Mucosa of rectum (tissue), 2 donors: Measurements from ENCODE around the gene PHF21A.
"Not testable (repeated sequence)": the region's sequence is repeated elsewhere in the genome, so short reads cannot be mapped to it uniquely, and the experiment has no call there.

Experiments
- H3K27ac ChIP-seq, 2 donors: one replicate each; pipeline ENCODE4 v1.7.0; 2013; ENCODE audit warnings: inconsistent platforms in 2 of 2, low read depth in 2 of 2, low read length in 2 of 2
- H3K27me3 ChIP-seq, 2 donors: one replicate each; pipeline ENCODE4 v1.7.0; 2013; ENCODE audit warnings: low read length in 2 of 2; ENCODE audit not compliant: control insufficient read depth in 2 of 2, insufficient read depth in 2 of 2
- H3K36me3 ChIP-seq, 2 donors: one replicate each; pipeline ENCODE4 v1.7.0; 2013; ENCODE audit warnings: low read length in 2 of 2; ENCODE audit not compliant: control insufficient read depth in 2 of 2, insufficient read depth in 2 of 2
- H3K4me1 ChIP-seq, 2 donors: one replicate each; pipeline ENCODE4 v1.7.0; 2013; ENCODE audit warnings: low read length in 2 of 2, mild to moderate bottlenecking in 1 of 2; ENCODE audit not compliant: control insufficient read depth in 2 of 2, insufficient read depth in 2 of 2
- H3K4me3 ChIP-seq, 2 donors: one replicate each; pipeline ENCODE4 v1.7.0; 2013; ENCODE audit warnings: low read length in 2 of 2
- H3K9ac ChIP-seq, 2 donors: one replicate each; pipeline ENCODE4 v1.7.0; 2013; ENCODE audit warnings: low read length in 2 of 2, low read depth in 1 of 2, mild to moderate bottlenecking in 1 of 2
- H3K9me3 ChIP-seq, 2 donors: one replicate each; pipeline ENCODE4 v1.7.0; 2013; ENCODE audit warnings: low read length in 2 of 2; ENCODE audit not compliant: control insufficient read depth in 2 of 2
- donor health status: healthy.
- donor health status: Normal muscosa, but diverticular disease.

The PHF21A gene

DNA sequence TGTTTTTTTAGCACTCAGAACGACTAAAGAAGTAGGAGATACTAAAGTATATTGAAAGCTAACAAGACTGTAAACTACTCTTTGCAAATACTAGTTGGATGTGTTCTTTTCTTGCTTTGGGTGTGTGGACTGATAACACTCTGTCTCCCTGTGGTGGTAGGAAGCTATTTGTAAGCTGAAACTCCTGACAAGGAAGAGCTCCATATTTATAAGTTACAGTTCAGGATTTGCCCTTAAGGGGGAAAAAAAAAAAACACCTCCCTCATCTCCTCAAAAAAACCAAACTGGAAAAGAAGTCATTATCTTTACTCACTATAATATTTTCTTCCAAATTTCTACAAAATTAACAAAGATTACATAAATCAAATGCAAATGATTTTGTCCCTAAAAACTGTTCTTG, 103.9 kb downstream of the PHF21A start:
- Histone ChIP-seq H3K4me1 (no peaks in the 10 kb centered on the region), H3K9me3 (no peaks in the 10 kb centered on the region), H3K9ac (no peak overlapping the region), H3K27me3 (no peaks in the 10 kb centered on the region), H3K36me3 (no peaks in the 10 kb centered on the region), H3K27ac (no peak overlapping the region), H3K4me3 (no peak overlapping the region)

DNA sequence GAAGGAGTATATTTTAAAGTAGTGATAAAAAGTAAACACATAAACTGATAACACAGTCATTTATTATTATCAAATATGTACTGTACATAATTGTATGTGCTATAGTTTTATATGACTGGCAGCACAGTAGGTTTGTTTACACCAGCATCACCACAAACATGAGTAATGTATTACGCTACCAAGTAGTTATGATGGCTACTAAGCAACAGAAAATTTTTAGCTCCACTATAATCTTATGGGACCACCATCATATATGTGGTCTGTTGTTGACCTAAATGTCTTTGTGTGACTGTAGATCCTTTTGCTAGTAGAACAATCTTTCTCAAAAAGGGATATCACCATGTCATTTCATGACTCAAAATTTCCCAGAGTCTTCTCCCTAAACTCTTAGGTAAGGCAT, 105.3 kb downstream of the PHF21A start:
- Histone ChIP-seq H3K36me3 (no peaks in the 10 kb centered on the region), H3K9ac (no peak overlapping the region), H3K9me3 (no peaks in the 10 kb centered on the region), H3K27me3 (no peaks in the 10 kb centered on the region), H3K4me1 (no peaks in the 10 kb centered on the region), H3K27ac (no peak overlapping the region), H3K4me3 (no peak overlapping the region)

DNA sequence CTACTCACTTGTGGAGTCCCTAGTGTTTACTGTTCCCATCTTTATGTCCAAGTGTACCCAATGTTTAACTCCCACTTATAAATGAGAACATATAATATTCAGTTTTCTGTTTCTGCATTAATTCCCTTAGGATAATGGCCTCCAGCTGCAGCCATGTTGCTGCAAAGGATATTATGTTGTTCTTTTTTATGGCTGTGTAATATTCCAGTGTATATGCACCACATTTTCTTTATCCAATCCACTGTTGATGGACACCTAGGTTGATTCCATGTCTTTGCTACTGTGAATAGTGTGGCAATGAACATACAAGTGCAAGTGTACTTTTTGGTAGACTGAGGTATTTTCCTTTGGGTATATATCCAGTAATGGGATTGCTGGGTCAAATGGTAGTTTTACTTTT, 107.1 kb downstream of the PHF21A start:
- not testable (repeated sequence) for H3K4me3 ChIP-seq, H3K27me3 ChIP-seq, H3K9me3 ChIP-seq, H3K4me1 ChIP-seq, H3K27ac ChIP-seq, H3K36me3 ChIP-seq, H3K9ac ChIP-seq

DNA sequence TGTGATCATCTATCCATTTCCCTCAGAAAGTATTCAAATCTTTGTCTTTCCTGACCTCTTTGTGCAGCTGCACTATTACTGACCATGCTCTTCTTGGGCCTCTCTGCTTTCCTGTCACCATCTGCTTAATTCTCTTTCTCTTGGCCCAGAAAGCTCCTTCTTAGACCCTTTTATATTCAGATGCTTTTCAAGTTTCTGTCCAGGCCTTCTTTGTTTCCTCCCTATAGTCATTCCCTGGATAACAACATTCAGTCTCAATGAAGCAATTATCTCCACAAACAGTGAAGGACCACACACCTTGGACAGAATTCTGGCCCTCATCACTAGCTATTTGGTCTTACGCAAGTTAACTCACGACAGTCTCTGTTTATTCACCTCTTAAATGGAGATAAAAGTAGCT, 109.1 kb downstream of the PHF21A start:
- no peak overlapping the region for H3K9ac ChIP-seq
- H3K9me3 ChIP-seq, result no peaks in the 10 kb centered on the region
- no peaks in the 10 kb centered on the region for H3K4me1 ChIP-seq
- H3K27me3 ChIP-seq, result no peaks in the 10 kb centered on the region
- H3K27ac ChIP-seq, result no peak overlapping the region
- no peaks in the 10 kb centered on the region for H3K36me3 ChIP-seq
- H3K4me3 ChIP-seq, result no peak overlapping the region

DNA sequence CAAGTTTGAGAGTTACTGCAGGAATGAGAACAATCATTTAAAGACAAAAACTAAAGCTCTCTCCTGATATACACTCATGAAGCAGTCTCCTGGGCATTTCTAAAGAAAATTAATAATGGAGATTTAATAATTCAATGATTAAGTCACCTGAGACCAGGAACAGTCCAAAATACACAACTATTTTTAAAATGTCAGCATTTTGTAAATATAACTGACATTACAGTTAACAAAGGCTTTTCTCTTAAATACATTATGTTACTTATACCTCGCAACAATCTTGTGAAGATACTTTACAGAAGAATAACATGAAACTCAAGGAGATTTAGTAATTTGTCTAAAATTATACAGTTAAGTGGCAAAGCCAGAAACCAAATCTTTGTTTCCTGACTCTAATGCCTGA, 111.2 kb downstream of the PHF21A start:
- H3K4me1 ChIP-seq, result no peaks in the 10 kb centered on the region
- no peak overlapping the region for H3K9ac ChIP-seq
- H3K9me3 ChIP-seq, result no peaks in the 10 kb centered on the region
- H3K27me3 ChIP-seq, result no peaks in the 10 kb centered on the region
- no peak overlapping the region for H3K27ac ChIP-seq
- H3K36me3 ChIP-seq, result no peaks in the 10 kb centered on the region
- no peak overlapping the region for H3K4me3 ChIP-seq

DNA sequence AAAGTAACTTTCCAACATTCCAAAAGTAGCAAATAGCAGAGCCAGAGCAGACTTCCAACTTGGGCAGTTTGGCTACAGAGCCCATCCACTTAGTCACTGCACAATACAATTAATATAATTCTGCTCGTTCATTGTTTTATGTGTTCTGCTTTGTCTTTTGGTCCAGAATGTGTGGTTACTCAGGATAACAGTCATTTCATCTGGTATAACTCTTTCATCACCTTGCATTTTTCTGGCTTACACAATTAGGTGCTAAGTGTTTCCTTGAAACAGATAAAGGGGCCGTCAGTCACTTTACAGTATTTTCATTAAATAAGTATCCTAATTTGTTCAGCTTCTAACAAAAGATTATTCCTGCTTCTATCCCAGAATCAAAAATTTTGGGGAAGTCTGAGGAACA, 111.6 kb downstream of the PHF21A start:
- Histone ChIP-seq H3K27ac (no peak overlapping the region), H3K9me3 (no peaks in the 10 kb centered on the region), H3K36me3 (no peaks in the 10 kb centered on the region), H3K4me3 (no peak overlapping the region), H3K9ac (no peak overlapping the region), H3K4me1 (no peaks in the 10 kb centered on the region), H3K27me3 (no peaks in the 10 kb centered on the region)

DNA sequence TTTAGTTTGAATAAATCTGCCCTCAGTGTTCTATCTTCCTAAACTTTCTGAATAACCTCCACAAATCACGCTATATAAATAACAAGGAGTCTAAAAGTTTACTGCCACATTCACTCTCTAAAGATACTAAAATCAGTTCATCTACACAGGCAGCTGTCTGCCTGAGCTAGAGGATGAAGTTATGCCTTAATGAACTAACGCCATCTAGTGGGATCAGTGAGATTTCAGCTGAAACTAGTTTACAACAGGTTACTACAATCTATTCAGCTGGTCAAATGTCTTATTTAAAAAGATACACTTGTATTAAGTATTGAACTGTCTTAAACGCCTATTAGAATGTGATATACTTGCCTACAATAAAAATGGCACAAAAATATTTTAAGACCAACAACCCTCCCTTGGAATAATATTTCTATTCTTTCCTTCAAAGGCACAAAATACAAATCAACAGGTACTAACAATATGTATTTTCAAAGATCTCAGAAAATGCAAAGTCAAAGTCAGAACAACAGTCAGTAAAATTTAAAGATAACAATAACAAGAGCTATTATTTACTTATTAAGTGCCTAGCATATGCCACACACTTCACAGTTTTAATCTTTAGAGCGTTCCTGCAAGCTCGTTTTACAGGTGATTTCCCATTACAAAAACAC, 114.7 kb downstream of the PHF21A start:
- Histone ChIP-seq H3K36me3 (no peaks in the 10 kb centered on the region), H3K9me3 (no peaks in the 10 kb centered on the region), H3K27ac (no peak overlapping the region), H3K9ac (no peak overlapping the region), H3K27me3 (no peaks in the 10 kb centered on the region), H3K4me1 (no peaks in the 10 kb centered on the region), H3K4me3 (no peak overlapping the region)

DNA sequence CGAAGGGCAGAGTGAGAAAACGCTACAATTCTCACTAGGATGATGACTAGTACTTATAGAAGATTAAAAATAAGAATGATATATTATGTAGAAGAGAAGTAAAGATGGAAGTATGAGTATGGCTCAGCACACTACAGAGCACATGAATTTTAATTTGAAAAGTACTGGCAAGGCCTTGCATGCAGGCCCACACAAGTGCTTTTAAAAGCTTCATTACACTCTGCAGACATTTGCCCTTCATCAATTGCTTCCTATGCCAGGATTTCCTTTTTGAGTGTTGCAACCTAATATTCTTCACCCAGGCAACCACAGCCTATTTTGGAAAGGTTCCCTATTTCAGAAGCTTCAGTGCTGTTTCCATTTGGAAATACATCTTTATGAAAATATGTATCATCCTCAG, 117.7 kb downstream of the PHF21A start:
- Histone ChIP-seq H3K36me3 (no peaks in the 10 kb centered on the region), H3K9ac (no peak overlapping the region), H3K9me3 (no peaks in the 10 kb centered on the region), H3K4me3 (no peak overlapping the region), H3K27me3 (no peaks in the 10 kb centered on the region), H3K27ac (no peak overlapping the region), H3K4me1 (no peaks in the 10 kb centered on the region)

DNA sequence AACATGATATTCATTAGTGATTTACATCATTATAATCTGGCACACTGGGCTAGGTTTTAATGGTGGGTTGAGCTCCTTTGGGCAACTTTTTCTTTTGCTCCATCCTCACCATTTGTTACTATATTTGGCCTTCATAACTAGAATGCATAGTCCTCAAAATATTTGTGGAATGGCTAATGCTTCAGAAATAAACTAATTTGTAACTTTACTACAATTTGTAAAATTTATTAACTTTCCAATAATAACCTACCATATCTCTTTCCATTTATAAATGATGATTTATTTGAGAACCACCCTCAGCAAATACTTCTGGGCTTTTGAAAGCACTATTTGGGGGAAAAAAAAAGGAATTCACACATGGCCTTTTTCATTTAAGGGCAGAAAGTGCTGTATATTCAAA, 119.1 kb downstream of the PHF21A start:
- Histone ChIP-seq H3K9me3 (no peaks in the 10 kb centered on the region), H3K4me1 (no peaks in the 10 kb centered on the region), H3K9ac (no peak overlapping the region), H3K36me3 (no peaks in the 10 kb centered on the region), H3K4me3 (no peak overlapping the region), H3K27me3 (no peaks in the 10 kb centered on the region), H3K27ac (no peak overlapping the region)

DNA sequence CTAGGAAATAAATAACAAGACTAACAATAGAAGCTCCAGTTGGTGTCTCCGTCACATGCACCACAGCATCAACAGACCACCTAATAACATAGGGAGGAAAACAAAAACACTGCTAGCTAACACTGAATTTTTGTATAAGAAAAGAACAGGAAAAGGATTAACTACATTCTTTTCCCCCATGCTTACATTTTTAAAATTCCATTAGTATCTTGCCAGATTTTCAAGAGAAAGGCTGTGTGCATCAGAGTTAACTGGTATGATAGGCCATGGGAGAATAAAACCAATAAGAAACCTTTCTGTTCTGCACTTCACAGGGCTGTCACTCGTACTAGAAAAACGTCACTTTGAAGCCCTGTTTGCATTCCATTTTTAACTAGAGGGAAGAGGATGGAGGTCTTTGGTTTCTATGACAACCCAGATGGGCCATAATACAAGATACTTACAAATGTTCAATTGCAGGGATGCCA, 119.8 kb downstream of the PHF21A start:
- Histone ChIP-seq H3K27me3 (no peaks in the 10 kb centered on the region), H3K27ac (no peak overlapping the region), H3K4me1 (no peaks in the 10 kb centered on the region), H3K4me3 (no peak overlapping the region), H3K9ac (no peak overlapping the region), H3K9me3 (no peaks in the 10 kb centered on the region), H3K36me3 (no peaks in the 10 kb centered on the region)

DNA sequence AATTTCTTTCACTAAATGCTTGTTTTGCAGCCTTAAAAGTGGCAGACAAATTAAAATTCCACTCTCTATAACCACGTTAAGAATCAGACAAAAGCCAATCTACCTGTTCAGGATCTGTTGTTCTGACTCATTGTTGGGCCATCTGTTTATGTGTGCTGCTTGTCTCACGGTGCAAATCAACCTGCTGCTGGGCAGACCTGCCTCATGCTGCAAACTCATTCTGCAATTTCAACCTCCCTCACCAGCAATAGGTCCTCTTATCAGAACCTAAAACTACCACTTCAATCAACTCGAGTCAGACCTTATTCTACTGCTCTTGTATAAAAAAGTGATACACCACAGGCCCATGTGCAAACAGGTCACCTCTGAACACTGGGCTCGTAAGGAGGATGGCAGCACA, 123.7 kb downstream of the PHF21A start:
- Histone ChIP-seq H3K4me1 (no peaks in the 10 kb centered on the region), H3K9ac (no peak overlapping the region), H3K27ac (no peak overlapping the region), H3K36me3 (no peaks in the 10 kb centered on the region), H3K4me3 (no peak overlapping the region), H3K9me3 (no peaks in the 10 kb centered on the region), H3K27me3 (no peaks in the 10 kb centered on the region)
